Omental fat pad (tissue), 4 donors: ENCODE results near the gene EPYC. TPM values are rescaled to one million over a fixed set of nuclear protein-coding genes. Genes with fewer than 3 reads are reported as not detected.

Experiments used
- ATAC-seq: fragments of 150-250 bp; one replicate; pipeline ENCODE4 v1.9.1; 2016; ENCODE audit warnings: mild to moderate bottlenecking, moderate library complexity; ENCODE audit not compliant: low FRiP score
- DNase-seq: peaks from one replicate; pipeline ENCODE4 v3.0.0-alpha.2; 2019; ENCODE audit warnings: low spot score
- CTCF ChIP-seq, 3 donors: fragments of 450-650 bp; IDR thresholded peaks; one replicate each; pipeline ENCODE4 v1.5.1; 2016 to 2017; ENCODE audit warnings: antibody characterized with exemption in 3 of 3, mild to moderate bottlenecking in 3 of 3, moderate library complexity in 2 of 3
- total RNA-seq, 4 donors: library from RNA; depleted of rRNA; stranded (reverse); fragments of >200 nt; gene quantifications; one replicate each; pipeline ENCODE4 v1.1.0, GENCODE V29; 2016

EPYC gene
- total RNA-seq: not detected

DNA sequence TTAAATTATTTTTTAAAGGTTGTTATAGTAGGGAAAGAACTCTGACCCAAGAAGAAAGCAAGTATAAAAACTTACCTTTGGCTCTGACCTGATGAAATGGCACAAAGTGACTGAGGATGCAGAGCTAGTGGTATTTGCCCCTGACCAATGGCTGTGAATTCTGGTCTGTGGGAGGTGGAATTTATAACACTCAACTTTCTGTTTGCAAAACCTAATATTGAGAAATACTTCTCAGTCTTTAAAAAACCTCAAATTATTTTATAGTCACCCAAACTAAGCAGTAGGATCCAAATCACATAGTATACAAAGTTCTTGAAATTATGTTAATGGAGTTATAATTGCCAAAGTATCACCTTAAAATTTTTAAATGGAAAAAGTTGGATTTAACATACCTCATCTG lies at the start of gene EPYC:
TSS of gene EPYC (minus strand) at position 101 of the 400 bp plus-strand sequence. CDS start 2,407 bp downstream, outside the sequence.
- ATAC-seq (no peak), DNase-seq (no peak)
- TF ChIP-seq CTCF (IDR thresholded peaks at IDR 0.05): no peak

DNA sequence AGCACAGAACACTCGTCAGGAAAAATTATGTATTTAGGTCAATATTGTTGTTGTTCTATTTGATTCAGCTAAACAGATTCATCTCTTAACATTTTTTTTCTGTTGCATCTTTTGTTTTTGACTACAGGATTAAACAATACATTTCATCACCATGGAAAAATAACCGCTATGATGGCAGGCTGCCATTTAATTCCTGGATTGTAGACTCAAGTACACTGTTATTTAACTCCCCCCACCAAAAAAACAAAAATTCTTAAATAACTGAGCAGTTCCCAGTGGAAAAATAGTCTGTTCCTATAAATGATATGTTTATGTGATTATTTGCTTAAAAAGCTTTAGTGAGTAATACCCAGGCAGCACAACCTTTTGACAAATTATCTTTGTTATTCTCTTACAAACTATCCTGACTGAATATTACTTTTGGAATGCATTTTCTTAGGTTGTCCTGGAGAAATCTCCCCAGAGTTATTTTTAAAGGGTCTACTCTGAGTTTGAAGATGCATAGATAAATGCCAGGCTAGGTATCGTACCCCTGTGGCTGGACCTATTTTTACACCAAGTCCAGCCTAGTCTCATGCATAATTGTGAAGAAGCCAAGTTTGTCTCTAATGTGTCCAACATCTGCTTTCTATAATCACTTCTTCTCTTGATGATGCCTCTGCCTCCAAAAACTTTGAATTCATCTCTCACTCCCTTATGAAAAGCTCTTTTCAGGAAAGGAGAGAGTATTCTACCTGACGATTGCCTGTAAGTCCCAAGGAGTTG lies 49.4 kb upstream of the EPYC start:
- no peak for DNase-seq
- no peak for ATAC-seq
- TF ChIP-seq CTCF (IDR thresholded peaks at IDR 0.05): no peak

GRCh38 chr12:91052026-91052425 lies 47.3 kb upstream of the EPYC start:
- ATAC-seq (no peak), DNase-seq (no peak)
- no peak for TF ChIP-seq CTCF (IDR thresholded peaks at IDR 0.05)

- no peak for ATAC-seq
- no peak for TF ChIP-seq CTCF (IDR thresholded peaks at IDR 0.05)
- DNase-seq: no peak
These were observed 39.8 kb upstream of the EPYC start for GRCh38 chr12:91044586-91044985.

DNA sequence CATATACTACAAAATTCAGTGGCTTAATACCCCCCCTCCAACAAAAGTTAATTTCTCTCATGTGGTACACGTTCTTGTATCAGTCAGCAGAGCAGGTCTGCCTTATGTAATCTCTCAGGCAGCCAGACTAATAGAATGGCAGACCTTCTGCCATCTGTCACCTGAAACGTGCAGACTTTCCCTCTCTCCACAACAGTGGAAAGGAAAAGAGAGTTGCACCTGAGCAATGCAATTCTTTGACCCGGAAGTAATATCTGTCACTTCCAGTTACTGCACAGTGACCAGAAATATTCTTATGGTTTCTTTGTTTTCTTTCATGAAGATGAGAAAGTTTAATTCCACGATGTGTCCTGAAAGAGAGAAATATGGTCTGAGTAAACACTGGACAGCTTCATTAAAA lies 38.6 kb upstream of the EPYC start:
- DNase-seq (no peak), ATAC-seq (no peak)
- TF ChIP-seq CTCF (IDR thresholded peaks at IDR 0.05): no peak

- no peak for ATAC-seq
These were observed 35.5 kb upstream of the EPYC start for GRCh38 chr12:91040096-91040755.

More at GRCh38 chr12:91040096-91040755, 35.5 kb upstream of the EPYC start:
- no peak for TF ChIP-seq CTCF (IDR thresholded peaks at IDR 0.05)
- DNase-seq: no peak
